Measurements from ENCODE around the gene PYGM.

The PYGM gene

GRCh38 chr11:64742087-64742888 is 17.5 kb downstream of the PYGM start:
- no peak for DNase-seq (ENCODE audit: low read depth, low spot score)
- no peak for TF ChIP-seq POLR2AphosphoS5 (IDR thresholded peaks at IDR 0.05; ENCODE audit: borderline replicate concordance, low read depth, low read length)
- TF ChIP-seq EZH2 (IDR thresholded peaks at IDR 0.05), result no peak
- peak overlapping the region; percentile 78 for H3K4me3 ChIP-seq
- H3K9me3 ChIP-seq (ENCODE audit: low read depth, low read length), result no peaks in the 10 kb centered on the region
- H3K27ac ChIP-seq, result no peak overlapping the region
- no peaks in the 10 kb centered on the region for H3K36me3 ChIP-seq (ENCODE audit: insufficient read depth, low read length)
- no peak overlapping the region for H3K9ac ChIP-seq (ENCODE audit: insufficient read length)

- Histone ChIP-seq H3K4me3 (no peak overlapping the region), H3K9me3 (ENCODE audit: low read depth, low read length) (no peaks in the 10 kb centered on the region), H3K9ac (ENCODE audit: insufficient read length) (no peak overlapping the region), H3K27ac (no peak overlapping the region), H3K36me3 (ENCODE audit: insufficient read depth, low read length) (no peaks in the 10 kb centered on the region)
- no peak for DNase-seq (ENCODE audit: low read depth, low spot score)
- TF ChIP-seq FOXP2 (optimal IDR thresholded peaks at IDR 0.05; ENCODE audit: control extremely low read depth, extremely low read length, insufficient read depth) (no peak), EZH2 (IDR thresholded peaks at IDR 0.05) (no peak), POLR2AphosphoS5 (IDR thresholded peaks at IDR 0.05; ENCODE audit: borderline replicate concordance, low read depth, low read length) (no peak)
These were observed 18.2 kb downstream of the PYGM start for GRCh38 chr11:64741375-64742086.

GRCh38 chr11:64739871-64740270 is 19.9 kb downstream of the PYGM start:
- no peak for TF ChIP-seq FOXP2 (optimal IDR thresholded peaks at IDR 0.05; ENCODE audit: control extremely low read depth, extremely low read length, insufficient read depth)
- TF ChIP-seq POLR2AphosphoS5 (IDR thresholded peaks at IDR 0.05; ENCODE audit: borderline replicate concordance, low read depth, low read length), result no peak
- no peak for TF ChIP-seq EZH2 (IDR thresholded peaks at IDR 0.05)
- Histone ChIP-seq H3K9me3 (ENCODE audit: low read depth, low read length) (no peaks in the 10 kb centered on the region), H3K9ac (ENCODE audit: insufficient read length) (no peak overlapping the region), H3K4me3 (no peak overlapping the region), H3K27ac (no peak overlapping the region), H3K36me3 (ENCODE audit: insufficient read depth, low read length) (no peaks in the 10 kb centered on the region)
- DNase-seq (ENCODE audit: low read depth, low spot score), result no peak

GRCh38 chr11:64736654-64737053 is 23.1 kb downstream of the PYGM start:
- TF ChIP-seq EZH2 (IDR thresholded peaks at IDR 0.05) (no peak), POLR2AphosphoS5 (IDR thresholded peaks at IDR 0.05; ENCODE audit: borderline replicate concordance, low read depth, low read length) (no peak), FOXP2 (optimal IDR thresholded peaks at IDR 0.05; ENCODE audit: control extremely low read depth, extremely low read length, insufficient read depth) (no peak)
- H3K4me3 ChIP-seq, result no peak overlapping the region

GRCh38 chr11:64735725-64736259 is 24.0 kb downstream of the PYGM start:
- no peak for DNase-seq (ENCODE audit: low read depth, low spot score)
- TF ChIP-seq POLR2AphosphoS5 (IDR thresholded peaks at IDR 0.05; ENCODE audit: borderline replicate concordance, low read depth, low read length) (no peak), FOXP2 (optimal IDR thresholded peaks at IDR 0.05; ENCODE audit: control extremely low read depth, extremely low read length, insufficient read depth) (no peak), EZH2 (IDR thresholded peaks at IDR 0.05) (no peak)
- no peaks in the 10 kb centered on the region for H3K36me3 ChIP-seq (ENCODE audit: insufficient read depth, low read length)
- no peak overlapping the region for H3K9ac ChIP-seq (ENCODE audit: insufficient read length)
- no peak overlapping the region for H3K27ac ChIP-seq
- H3K9me3 ChIP-seq (ENCODE audit: low read depth, low read length), result no peaks in the 10 kb centered on the region
- no peak overlapping the region for H3K4me3 ChIP-seq

More at GRCh38 chr11:64736654-64737053, 23.1 kb downstream of the PYGM start:
- DNase-seq (ENCODE audit: low read depth, low spot score), result no peak
- Histone ChIP-seq H3K27ac (no peak overlapping the region), H3K9ac (ENCODE audit: insufficient read length) (no peak overlapping the region), H3K36me3 (ENCODE audit: insufficient read depth, low read length) (no peaks in the 10 kb centered on the region), H3K9me3 (ENCODE audit: low read depth, low read length) (no peaks in the 10 kb centered on the region)

GRCh38 chr11:64734811-64735724 is 24.7 kb downstream of the PYGM start:
- Histone ChIP-seq H3K36me3 (ENCODE audit: insufficient read depth, low read length) (no peaks in the 10 kb centered on the region), H3K27ac (no peak overlapping the region), H3K9ac (ENCODE audit: insufficient read length) (no peak overlapping the region), H3K9me3 (ENCODE audit: low read depth, low read length) (no peaks in the 10 kb centered on the region), H3K4me3 (no peak overlapping the region)
- no peak for DNase-seq (ENCODE audit: low read depth, low spot score)
- TF ChIP-seq FOXP2 (optimal IDR thresholded peaks at IDR 0.05; ENCODE audit: control extremely low read depth, extremely low read length, insufficient read depth) (no peak), EZH2 (IDR thresholded peaks at IDR 0.05) (no peak), POLR2AphosphoS5 (IDR thresholded peaks at IDR 0.05; ENCODE audit: borderline replicate concordance, low read depth, low read length) (no peak)

GRCh38 chr11:64731601-64732000 is 28.2 kb downstream of the PYGM start:
- Histone ChIP-seq H3K4me3 (no peak overlapping the region), H3K27ac (no peak overlapping the region), H3K9ac (ENCODE audit: insufficient read length) (no peak overlapping the region), H3K9me3 (ENCODE audit: low read depth, low read length) (no peaks in the 10 kb centered on the region), H3K36me3 (ENCODE audit: insufficient read depth, low read length) (no peaks in the 10 kb centered on the region)
- no peak for DNase-seq (ENCODE audit: low read depth, low spot score)
- no peak for TF ChIP-seq EZH2 (IDR thresholded peaks at IDR 0.05)

GRCh38 chr11:64729851-64730382 is 29.9 kb downstream of the PYGM start:
- DNase-seq (ENCODE audit: low read depth, low spot score), result no peak
- Histone ChIP-seq H3K9me3 (ENCODE audit: low read depth, low read length) (no peaks in the 10 kb centered on the region), H3K36me3 (ENCODE audit: insufficient read depth, low read length) (no peaks in the 10 kb centered on the region), H3K4me3 (no peak overlapping the region), H3K27ac (no peak overlapping the region), H3K9ac (ENCODE audit: insufficient read length) (no peak overlapping the region)
- TF ChIP-seq POLR2AphosphoS5 (IDR thresholded peaks at IDR 0.05; ENCODE audit: borderline replicate concordance, low read depth, low read length) (no peak), FOXP2 (optimal IDR thresholded peaks at IDR 0.05; ENCODE audit: control extremely low read depth, extremely low read length, insufficient read depth) (no peak), EZH2 (IDR thresholded peaks at IDR 0.05) (no peak)
